NT2/D1 (cell line): ENCODE data around the gene FHOD3.

Experiments
- SUZ12 ChIP-seq: IDR thresholded peaks from 2 replicates; pipeline ENCODE4 v1.6.1; 2011; ENCODE audit not compliant: insufficient read length, insufficient read depth; ENCODE audit errors: extremely low read depth
- YY1 ChIP-seq: IDR thresholded peaks from 2 replicates; pipeline ENCODE4 v1.6.1; 2011; ENCODE audit not compliant: insufficient read length, insufficient read depth
- ZNF274 ChIP-seq: IDR thresholded peaks from 2 replicates; pipeline ENCODE4 v1.6.1; 2011; ENCODE audit warnings: mild to moderate bottlenecking, low read depth, low read length

GRCh38 chr18:36567800-36568199 is 270.3 kb downstream of the FHOD3 start:
- TF ChIP-seq YY1 (no peak), ZNF274 (no peak), SUZ12 (no peak)
